HUES6 (cell line): Measurements from ENCODE around the gene SLC66A2.

ENCODE experiments used
- H3K27ac ChIP-seq: 2 replicates; pipeline ENCODE4 v1.7.0; 2013; ENCODE audit warnings: low read depth, mild to moderate bottlenecking, low read length, inconsistent platforms
- H3K27me3 ChIP-seq: 2 replicates; pipeline ENCODE4 v1.6.1; 2013; ENCODE audit warnings: low read length; ENCODE audit not compliant: control insufficient read depth, insufficient read depth
- H3K36me3 ChIP-seq: 2 replicates; pipeline ENCODE4 v1.6.1; 2013; ENCODE audit warnings: low read length; ENCODE audit not compliant: control insufficient read depth, insufficient read depth
- H3K4me1 ChIP-seq: 2 replicates; pipeline ENCODE4 v1.6.1; 2013; ENCODE audit warnings: low read length; ENCODE audit not compliant: control insufficient read depth, insufficient read depth
- H3K4me3 ChIP-seq: 2 replicates; pipeline ENCODE4 v1.5.1; 2013; ENCODE audit warnings: low read depth, low read length
- H3K9ac ChIP-seq: one replicate; pipeline ENCODE4 v1.6.1; 2013; ENCODE audit warnings: mild to moderate bottlenecking, low read length
- H3K9me3 ChIP-seq: 2 replicates; pipeline ENCODE4 v1.6.1; 2013; ENCODE audit warnings: low read depth, low read length; ENCODE audit not compliant: control insufficient read depth, insufficient read depth

The SLC66A2 gene

GRCh38 chr18:79916128-79916494 lies 35.3 kb downstream of the SLC66A2 start:
- Histone ChIP-seq H3K4me3 (no peak overlapping the region), H3K27me3 (peaks cover 3% of the 10 kb centered on the region; the same call in 1 of the 2 replicates), H3K36me3 (peaks cover 2% of the 10 kb centered on the region), H3K9me3 (no peaks in the 10 kb centered on the region), H3K27ac (no peak overlapping the region), H3K9ac (no peak overlapping the region), H3K4me1 (peaks cover 9% of the 10 kb centered on the region)

DNA sequence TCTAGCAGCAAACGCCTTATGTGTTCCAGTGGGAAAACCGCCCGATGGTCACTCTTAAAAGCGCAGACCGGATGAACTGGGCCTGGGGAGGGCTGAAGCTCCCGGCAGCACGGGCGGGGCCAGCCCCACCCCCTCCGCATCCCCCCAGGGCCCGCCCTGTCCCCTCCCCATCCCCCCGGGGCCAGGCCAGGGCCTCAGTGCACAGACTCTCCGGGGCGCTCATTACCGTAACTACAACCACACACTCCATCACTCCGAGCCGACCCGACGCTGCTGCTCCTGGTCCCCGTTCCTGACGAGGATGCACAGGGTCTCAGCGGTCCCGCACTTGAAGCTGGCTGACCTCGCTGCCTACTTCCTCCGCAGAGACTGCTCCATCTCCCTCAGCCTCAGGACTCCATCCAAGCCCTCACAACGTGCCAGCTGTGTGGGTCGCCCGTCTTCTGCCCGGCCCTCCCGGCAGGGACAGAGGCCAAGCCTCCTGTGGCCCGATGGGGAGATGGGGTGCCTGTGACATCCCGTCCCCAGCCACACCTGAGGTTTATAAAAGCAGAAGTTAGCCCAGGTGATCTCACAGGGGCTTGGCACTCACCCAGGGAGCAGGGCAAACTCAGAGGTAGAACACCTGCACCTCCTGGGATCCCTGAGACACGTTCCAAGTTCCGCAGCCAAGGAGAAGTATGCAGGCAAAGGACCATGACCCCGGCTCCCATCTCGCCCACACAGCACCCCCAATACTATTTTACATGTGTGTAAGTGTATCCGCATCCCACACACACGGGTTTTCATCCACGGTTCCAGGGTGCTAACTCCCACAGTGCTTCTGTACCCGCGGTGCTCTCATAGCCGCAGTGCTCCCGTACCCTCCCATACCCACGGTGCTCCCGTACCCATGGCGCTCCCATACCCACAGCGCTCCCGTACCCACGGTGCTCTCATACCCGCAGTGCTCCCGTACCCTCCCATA lies 36.0 kb downstream of the SLC66A2 start:
- Histone ChIP-seq H3K4me3 (no peak overlapping the region; the same call in 1 of the 2 replicates), H3K9ac (no peak overlapping the region), H3K36me3 (peaks cover 2% of the 10 kb centered on the region), H3K9me3 (no peaks in the 10 kb centered on the region), H3K27me3 (peaks cover 3% of the 10 kb centered on the region; the same call in 1 of the 2 replicates), H3K4me1 (peaks cover 9% of the 10 kb centered on the region), H3K27ac (no peak overlapping the region)

DNA sequence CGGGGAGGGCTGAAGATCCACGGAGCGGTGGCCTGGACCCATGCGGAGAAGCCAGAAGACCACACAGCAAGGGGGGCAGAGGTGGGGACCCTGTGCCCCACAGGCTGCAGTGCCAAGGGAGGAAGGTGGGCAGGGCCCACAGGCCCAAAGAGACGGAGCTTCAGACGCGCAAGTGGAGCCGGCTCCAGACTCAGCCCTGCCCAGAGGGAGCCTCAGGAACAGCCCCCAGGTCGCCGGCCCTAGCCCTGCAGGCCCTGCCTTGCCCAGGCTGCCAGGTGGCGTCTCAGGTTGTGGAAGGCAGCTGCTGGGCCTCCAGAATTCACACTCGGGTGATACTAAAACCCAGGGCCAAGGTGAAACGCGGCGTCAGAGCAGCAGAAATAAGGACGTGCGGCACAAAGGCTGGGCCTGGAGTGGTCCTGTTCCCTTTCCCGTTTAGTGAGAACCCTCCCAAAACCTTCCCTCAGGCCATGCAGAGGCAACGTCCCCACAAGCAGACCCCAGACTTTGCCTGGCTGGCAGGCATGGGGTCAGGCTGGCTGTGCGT lies 36.8 kb downstream of the SLC66A2 start:
- no peak overlapping the region for H3K9ac ChIP-seq
- no peak overlapping the region; the same call in 1 of the 2 replicates for H3K4me3 ChIP-seq
- H3K27ac ChIP-seq: no peak overlapping the region
- no peaks in the 10 kb centered on the region for H3K9me3 ChIP-seq
- peaks cover 2% of the 10 kb centered on the region for H3K36me3 ChIP-seq
- H3K27me3 ChIP-seq: peaks cover 3% of the 10 kb centered on the region; the same call in 1 of the 2 replicates
- H3K4me1 ChIP-seq: peaks cover 9% of the 10 kb centered on the region

GRCh38 chr18:79912994-79913831 lies 38.2 kb downstream of the SLC66A2 start:
- H3K4me3 ChIP-seq: no peak overlapping the region
- H3K4me1 ChIP-seq: peaks cover 9% of the 10 kb centered on the region
- H3K27me3 ChIP-seq: peaks cover 3% of the 10 kb centered on the region; the same call in 1 of the 2 replicates
- no peak overlapping the region for H3K9ac ChIP-seq
- no peaks in the 10 kb centered on the region for H3K36me3 ChIP-seq
- H3K9me3 ChIP-seq: no peaks in the 10 kb centered on the region
- no peak overlapping the region for H3K27ac ChIP-seq

GRCh38 chr18:79912409-79912991 lies 39.0 kb downstream of the SLC66A2 start:
- no peak overlapping the region for H3K9ac ChIP-seq
- H3K27ac ChIP-seq: no peak overlapping the region
- H3K9me3 ChIP-seq: no peaks in the 10 kb centered on the region
- peaks cover 3% of the 10 kb centered on the region; the same call in 1 of the 2 replicates for H3K27me3 ChIP-seq
- H3K4me3 ChIP-seq: no peak overlapping the region; the same call in 1 of the 2 replicates
- H3K4me1 ChIP-seq: peaks cover 9% of the 10 kb centered on the region
- H3K36me3 ChIP-seq: no peaks in the 10 kb centered on the region

GRCh38 chr18:79911344-79912270 lies 39.8 kb downstream of the SLC66A2 start:
- peaks cover 3% of the 10 kb centered on the region; the same call in 1 of the 2 replicates for H3K27me3 ChIP-seq
- no peak overlapping the region for H3K9ac ChIP-seq
- peak overlapping the region; percentile 49 for H3K4me3 ChIP-seq
- peaks cover 9% of the 10 kb centered on the region for H3K4me1 ChIP-seq
- no peak overlapping the region for H3K27ac ChIP-seq
- H3K9me3 ChIP-seq: no peaks in the 10 kb centered on the region
- no peaks in the 10 kb centered on the region for H3K36me3 ChIP-seq

- Histone ChIP-seq H3K27ac (no peak overlapping the region), H3K9me3 (no peaks in the 10 kb centered on the region), H3K9ac (no peak overlapping the region), H3K36me3 (no peaks in the 10 kb centered on the region), H3K27me3 (peaks cover 3% of the 10 kb centered on the region; the same call in 1 of the 2 replicates), H3K4me1 (peaks cover 9% of the 10 kb centered on the region), H3K4me3 (peak overlapping the region; percentile 49; the same call in 1 of the 2 replicates)
Observed at GRCh38 chr18:79910563-79911343, 40.7 kb downstream of the SLC66A2 start.

- Histone ChIP-seq H3K27me3 (no peaks in the 10 kb centered on the region), H3K4me1 (no peaks in the 10 kb centered on the region; the same call in 1 of the 2 replicates), H3K9me3 (no peaks in the 10 kb centered on the region), H3K4me3 (no peak overlapping the region), H3K9ac (no peak overlapping the region), H3K36me3 (peaks cover 3% of the 10 kb centered on the region; the same call in 1 of the 2 replicates), H3K27ac (no peak overlapping the region)
Observed at GRCh38 chr18:79906706-79907105, 44.7 kb downstream of the SLC66A2 start.

GRCh38 chr18:79905993-79906392 lies 45.5 kb downstream of the SLC66A2 start:
- Histone ChIP-seq H3K27me3 (no peaks in the 10 kb centered on the region), H3K4me3 (no peak overlapping the region), H3K4me1 (no peaks in the 10 kb centered on the region; the same call in 1 of the 2 replicates), H3K36me3 (peaks cover 3% of the 10 kb centered on the region; the same call in 1 of the 2 replicates), H3K27ac (no peak overlapping the region), H3K9me3 (no peaks in the 10 kb centered on the region), H3K9ac (no peak overlapping the region)
